Spinal cord (tissue), 10 donors: Measurements from ENCODE around the gene FPGS. TPM values are rescaled to one million over a fixed set of nuclear protein-coding genes. Genes with fewer than 3 reads are reported as not detected.
A peak's percentile ranks its signal among the peaks of the same experiment; 100 is the strongest.

ENCODE experiments used
- DNase-seq, 6 donors: peaks; one replicate each; pipeline versions ENCODE4 v3.0.0 to v3.0.0-alpha.2; 2013 to 2015; ENCODE audit warnings: low spot score in 6 of 6, low read depth in 4 of 6
- H3K27ac ChIP-seq: one replicate; pipeline ENCODE4 v1.5.1; 2013; ENCODE audit warnings: low read depth, low read length, control low read depth
- H3K27me3 ChIP-seq: one replicate; pipeline ENCODE4 v1.6.1; 2013; ENCODE audit warnings: low read length; ENCODE audit not compliant: control insufficient read depth, insufficient read depth
- H3K36me3 ChIP-seq: one replicate; pipeline ENCODE4 v1.6.1; 2013; ENCODE audit warnings: low read length; ENCODE audit not compliant: control insufficient read depth, insufficient read depth
- H3K4me1 ChIP-seq: one replicate; pipeline ENCODE4 v1.6.1; 2013; ENCODE audit warnings: low read length; ENCODE audit not compliant: control insufficient read depth, insufficient read depth
- H3K4me3 ChIP-seq: one replicate; pipeline ENCODE4 v1.5.1; 2013; ENCODE audit warnings: low read depth, low read length, control low read depth
- H3K9me3 ChIP-seq: one replicate; pipeline ENCODE4 v1.6.1; 2013; ENCODE audit warnings: low read length; ENCODE audit not compliant: control insufficient read depth, insufficient read depth
- WGBS: methylation state at CpG from one replicate; pipeline ENCODE4 v1.1.5; 2013; ENCODE audit warnings: missing lambda C conversion rate; ENCODE audit not compliant: insufficient coverage; 5-methylcytosine and 5-hydroxymethylcytosine counted together
- polyA plus RNA-seq, 2 donors: library from polyadenylated mRNA; unstranded; fragments of 120-200 nt; gene quantifications; one replicate each; pipeline ENCODE4 v1.2.1, GENCODE V29; 2013; ENCODE audit not compliant: insufficient read length in 2 of 2
- total RNA-seq, 2 donors: library from RNA; depleted of rRNA in 1 of 2; stranded (reverse); fragments of 120-200 nt in 1 of 2; fragments of >200 nt in 1 of 2; gene quantifications; one replicate each; pipeline versions ENCODE4 v1.2.3 to v1.2.4, GENCODE V29; 2013 to 2014
- donor health status: healthy.

The FPGS gene
- total and polyA plus RNA-seq, 4 donors, result 17.8 to 50.1 (median 37.9) TPM

DNA sequence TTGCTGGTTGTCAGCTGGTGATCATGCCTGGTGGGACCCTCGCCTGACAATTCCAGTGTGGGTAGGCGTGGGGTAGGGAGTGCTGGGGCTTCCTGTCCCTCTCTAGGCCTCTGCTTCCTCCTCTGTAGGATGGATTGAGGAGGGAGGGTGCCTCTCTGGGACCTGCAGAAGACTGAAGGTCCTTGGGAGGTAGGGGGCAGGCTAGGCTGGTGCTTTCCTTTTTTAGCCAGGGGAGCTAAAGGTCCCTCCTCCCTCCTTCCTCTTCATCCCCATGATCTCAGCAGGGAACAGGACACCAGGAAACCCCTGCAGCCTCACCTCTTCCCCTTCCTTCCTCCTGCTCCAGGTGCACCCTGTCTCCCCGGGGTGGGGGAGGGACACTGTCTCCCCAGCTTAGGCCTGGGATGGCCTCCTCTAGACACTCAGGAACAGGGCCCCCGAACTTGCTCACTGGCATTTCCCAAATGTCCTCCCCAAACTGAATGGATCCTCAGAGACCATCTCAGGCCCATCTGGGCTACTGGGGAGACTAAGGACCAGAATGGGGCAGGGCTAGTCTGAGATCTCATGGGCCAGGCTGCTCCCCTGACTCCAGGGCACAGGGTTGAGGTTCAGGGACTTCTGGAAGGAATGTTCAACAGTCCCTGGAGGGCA, 32.6 kb upstream of the FPGS start:
- DNase-seq, result no peak
- H3K27me3 ChIP-seq, result peaks cover 8% of the 10 kb centered on the region
- WGBS, result 100% methylated on average over 2 of the region's 4 CpGs
- H3K36me3 ChIP-seq, result no peaks in the 10 kb centered on the region
- peaks cover 47% of the 10 kb centered on the region for H3K4me1 ChIP-seq
- no peaks in the 10 kb centered on the region for H3K9me3 ChIP-seq
- H3K4me3 ChIP-seq, result peak overlapping the region; percentile 63
- peak overlapping the region; percentile 47 for H3K27ac ChIP-seq

DNA sequence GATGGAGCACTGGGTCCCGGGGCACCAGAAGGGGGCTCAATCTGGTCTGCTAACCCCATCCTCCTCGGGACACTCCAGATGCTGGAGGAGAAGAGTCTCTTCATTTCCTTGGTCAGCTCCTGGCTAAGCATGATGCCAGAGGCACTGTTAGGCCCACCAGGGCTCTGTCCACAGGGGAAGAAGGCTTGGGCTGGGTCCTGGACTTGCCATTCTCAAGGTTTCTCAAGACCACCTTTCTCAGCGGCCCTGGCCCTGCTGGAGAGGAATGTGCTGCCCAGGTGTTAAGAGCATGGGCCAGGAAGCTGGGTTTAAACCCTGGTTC, 32.1 kb upstream of the FPGS start:
- H3K36me3 ChIP-seq, result no peaks in the 10 kb centered on the region
- peaks cover 8% of the 10 kb centered on the region for H3K27me3 ChIP-seq
- peak overlapping the region; percentile 63 for H3K4me3 ChIP-seq
- peaks cover 47% of the 10 kb centered on the region for H3K4me1 ChIP-seq
- DNase-seq, result no peak
- peak overlapping the region; percentile 47 for H3K27ac ChIP-seq
- 60% methylated on average over 1 of the region's 3 CpGs for WGBS
- no peaks in the 10 kb centered on the region for H3K9me3 ChIP-seq

DNA sequence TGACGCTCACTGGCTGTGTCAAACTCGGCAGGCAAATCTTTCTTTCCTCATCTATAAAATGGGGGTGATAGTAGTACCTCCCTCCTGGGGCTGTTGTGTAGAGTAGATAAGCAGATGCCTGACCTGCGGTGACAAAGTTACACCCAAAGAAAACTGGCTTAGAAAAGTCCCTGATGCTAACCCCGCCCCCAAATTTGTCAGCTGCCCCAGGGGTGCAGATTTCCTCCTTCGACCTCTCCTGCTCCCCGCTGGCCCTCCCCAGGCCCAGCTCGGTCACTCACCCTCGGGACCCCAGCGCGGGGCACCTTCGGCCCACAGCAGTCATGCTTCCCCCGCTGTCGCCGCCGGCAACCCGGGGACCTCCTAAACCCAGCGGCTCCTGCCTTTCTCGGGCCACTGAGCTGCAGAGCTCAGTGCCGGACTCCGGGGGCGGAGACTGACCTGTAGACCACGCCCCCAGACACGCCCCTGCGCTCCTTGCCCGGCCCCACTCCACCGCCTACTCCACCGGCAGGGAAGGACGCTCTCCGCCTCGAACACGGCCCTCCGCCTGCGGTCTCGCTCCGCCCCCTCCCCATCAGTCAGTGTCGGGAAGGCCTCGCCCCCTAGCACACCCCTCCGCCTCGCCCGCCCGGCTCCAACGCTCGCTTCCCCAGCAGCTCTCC, 31.6 kb upstream of the FPGS start:
- peaks cover 45% of the 10 kb centered on the region for H3K4me1 ChIP-seq
- peak in 5 of 6 donors; percentile 72 to 99 (median 88) for DNase-seq
- peaks cover 8% of the 10 kb centered on the region for H3K27me3 ChIP-seq
- WGBS, result under 1% methylated on average over 41 of the region's 43 CpGs
- no peaks in the 10 kb centered on the region for H3K36me3 ChIP-seq
- peak overlapping the region; percentile 63 for H3K4me3 ChIP-seq
- no peaks in the 10 kb centered on the region for H3K9me3 ChIP-seq
- peak overlapping the region; percentile 47 for H3K27ac ChIP-seq

DNA sequence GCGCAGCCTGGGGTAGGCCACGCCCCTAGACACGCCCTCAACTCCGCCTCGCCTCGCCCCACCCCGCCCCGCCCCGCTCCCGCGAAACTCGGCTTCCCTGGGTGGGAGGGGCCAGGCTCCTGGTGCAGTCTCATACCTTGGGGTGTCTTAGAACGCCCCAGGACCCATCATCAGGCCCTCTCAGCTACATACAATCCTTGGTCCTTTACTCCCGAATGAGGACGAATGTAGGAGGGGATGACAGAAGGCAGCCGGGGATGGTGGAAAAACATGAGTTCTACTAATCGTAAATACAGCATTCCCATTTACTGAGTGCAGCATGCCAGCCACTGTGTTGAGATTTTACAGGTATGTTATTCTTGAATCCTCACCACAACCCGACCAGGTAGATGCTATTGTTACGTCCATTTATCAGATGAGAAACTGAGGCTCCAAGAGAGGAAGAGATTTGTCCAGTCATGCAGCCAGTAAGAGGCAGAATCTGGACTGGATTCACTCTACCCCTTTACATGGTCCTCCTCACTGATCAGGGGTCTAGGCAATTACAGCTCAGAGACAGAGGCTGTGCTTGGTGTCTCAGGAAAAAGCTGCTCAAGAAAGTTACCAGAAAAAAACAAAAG, 31.0 kb upstream of the FPGS start:
- 0% methylated on average over 5 of the region's 19 CpGs for WGBS
- H3K4me1 ChIP-seq, result peaks cover 49% of the 10 kb centered on the region
- peaks cover 11% of the 10 kb centered on the region for H3K27me3 ChIP-seq
- H3K27ac ChIP-seq, result peak overlapping the region; percentile 15
- H3K9me3 ChIP-seq, result no peaks in the 10 kb centered on the region
- H3K36me3 ChIP-seq, result no peaks in the 10 kb centered on the region
- no peak for DNase-seq
- H3K4me3 ChIP-seq, result peak overlapping the region; percentile 63

DNA sequence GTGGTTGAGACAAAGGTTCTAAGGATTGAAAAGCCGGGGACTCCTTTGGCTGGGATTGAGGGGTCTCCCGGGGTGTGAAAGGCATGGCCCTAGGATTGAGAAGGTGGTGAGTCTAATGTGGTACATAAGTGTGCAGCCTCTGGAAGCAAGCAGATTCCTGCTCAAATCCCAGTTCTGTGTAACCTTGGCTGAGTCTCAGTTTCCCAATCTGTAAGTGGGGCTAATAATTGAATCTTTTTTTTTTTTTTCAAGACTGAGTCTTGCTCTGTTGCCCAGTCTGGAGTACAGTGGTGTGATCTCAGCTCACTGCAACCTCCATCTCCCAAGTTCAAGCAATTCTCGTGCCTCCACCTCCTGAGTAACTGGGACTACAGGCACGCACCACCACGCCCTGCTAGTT, 30.1 kb upstream of the FPGS start:
- no peak for DNase-seq
- WGBS, result 92% methylated on average over 2 of the region's 5 CpGs
- peaks cover 47% of the 10 kb centered on the region for H3K4me1 ChIP-seq
- H3K27ac ChIP-seq, result no peak overlapping the region
- H3K4me3 ChIP-seq, result no peak overlapping the region
- no peaks in the 10 kb centered on the region for H3K9me3 ChIP-seq
- no peaks in the 10 kb centered on the region for H3K36me3 ChIP-seq
- H3K27me3 ChIP-seq, result peaks cover 11% of the 10 kb centered on the region

DNA sequence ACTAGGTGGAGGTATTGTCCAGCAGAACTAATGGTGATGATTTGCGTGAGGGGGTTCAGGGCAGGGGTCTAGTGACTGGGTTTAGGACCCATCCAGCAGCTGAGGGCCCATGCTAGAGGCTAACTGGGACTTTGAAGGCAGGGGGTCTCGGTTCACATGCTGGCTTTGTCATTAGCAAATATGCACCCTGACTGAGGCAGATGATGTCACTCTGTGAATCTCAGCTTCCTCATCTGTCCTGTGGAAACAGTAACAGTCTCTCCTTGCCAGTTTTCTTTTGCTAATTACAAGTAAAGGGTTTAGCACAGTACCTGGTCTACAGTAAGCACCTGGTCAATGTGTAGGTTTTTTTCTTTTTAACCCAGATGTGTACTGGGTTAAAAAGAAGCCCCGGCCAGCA, 29.4 kb upstream of the FPGS start:
- Histone ChIP-seq H3K9me3 (no peaks in the 10 kb centered on the region), H3K4me3 (no peak overlapping the region), H3K27me3 (peaks cover 11% of the 10 kb centered on the region), H3K36me3 (no peaks in the 10 kb centered on the region), H3K27ac (no peak overlapping the region), H3K4me1 (peaks cover 42% of the 10 kb centered on the region)
- 82% methylated on average over 3 of the region's 3 CpGs for WGBS
- DNase-seq, result no peak

DNA sequence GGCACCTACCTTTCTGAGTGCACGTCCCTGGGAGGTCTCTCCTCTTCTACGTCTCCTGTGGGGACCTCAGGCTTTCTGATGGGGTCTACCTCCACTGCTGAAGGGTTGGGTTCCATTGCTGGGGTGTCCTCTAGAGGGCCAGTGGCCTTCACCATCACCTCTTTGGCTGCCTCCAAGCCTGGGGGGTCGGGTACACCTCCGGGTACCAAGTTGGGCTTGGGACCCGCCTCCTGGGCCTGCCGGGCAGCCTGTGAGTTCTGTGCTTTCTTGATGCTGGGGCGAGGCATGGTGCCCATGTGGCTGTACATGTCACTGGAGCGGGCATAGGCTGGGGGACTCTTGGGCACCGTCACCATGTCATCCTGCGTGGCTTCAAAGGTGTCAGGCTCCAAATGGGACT, 28.7 kb upstream of the FPGS start:
- WGBS, result 84% methylated on average over 10 of the region's 10 CpGs
- DNase-seq, result no peak
- no peaks in the 10 kb centered on the region for H3K9me3 ChIP-seq
- H3K4me3 ChIP-seq, result no peak overlapping the region
- peaks cover 3% of the 10 kb centered on the region for H3K36me3 ChIP-seq
- peaks cover 44% of the 10 kb centered on the region for H3K4me1 ChIP-seq
- H3K27me3 ChIP-seq, result peaks cover 14% of the 10 kb centered on the region
- no peak overlapping the region for H3K27ac ChIP-seq

DNA sequence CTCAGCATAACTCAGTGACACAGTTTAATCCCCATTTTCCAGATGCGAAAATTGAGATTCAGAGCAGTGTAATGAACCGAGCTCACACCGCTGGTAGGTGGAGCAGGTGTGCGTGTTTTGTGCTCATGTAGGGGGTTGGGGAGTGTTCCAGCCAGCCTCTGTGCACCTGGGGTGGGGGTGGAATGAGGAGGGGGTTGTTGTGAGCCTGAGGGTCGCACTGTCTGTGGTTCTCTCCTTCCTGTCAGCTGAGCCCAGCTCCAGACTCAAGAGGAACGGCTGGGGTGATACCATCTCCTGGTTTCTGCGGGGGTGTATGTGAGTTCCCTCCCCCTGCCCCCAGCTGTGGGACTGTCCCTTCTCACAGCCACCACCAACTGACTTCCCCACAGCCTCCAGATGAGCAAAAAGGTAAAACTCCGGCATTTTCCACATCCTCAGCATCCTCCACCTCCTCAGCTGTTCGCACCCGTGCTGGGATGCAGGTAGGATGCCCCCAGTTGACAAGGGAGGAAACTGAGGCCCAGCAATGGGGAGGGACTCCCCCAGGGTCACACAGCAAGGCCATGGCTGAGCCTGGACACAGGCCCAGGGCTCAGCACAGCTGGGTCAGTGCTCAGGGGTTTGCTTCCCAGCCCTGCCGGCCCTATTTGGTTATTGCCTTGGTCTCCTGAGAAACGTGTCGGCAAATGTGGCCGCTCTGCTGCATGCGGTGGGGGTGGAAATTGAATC, 26.3 kb upstream of the FPGS start:
- WGBS, result 51% methylated on average over 13 of the region's 15 CpGs
- no peak overlapping the region for H3K27ac ChIP-seq
- H3K36me3 ChIP-seq, result peaks cover 3% of the 10 kb centered on the region
- H3K9me3 ChIP-seq, result no peaks in the 10 kb centered on the region
- H3K4me1 ChIP-seq, result peaks cover 46% of the 10 kb centered on the region
- peak in 1 of 6 donors; percentile 78 for DNase-seq
- peaks cover 6% of the 10 kb centered on the region for H3K27me3 ChIP-seq
- H3K4me3 ChIP-seq, result peak overlapping the region; percentile 29

DNA sequence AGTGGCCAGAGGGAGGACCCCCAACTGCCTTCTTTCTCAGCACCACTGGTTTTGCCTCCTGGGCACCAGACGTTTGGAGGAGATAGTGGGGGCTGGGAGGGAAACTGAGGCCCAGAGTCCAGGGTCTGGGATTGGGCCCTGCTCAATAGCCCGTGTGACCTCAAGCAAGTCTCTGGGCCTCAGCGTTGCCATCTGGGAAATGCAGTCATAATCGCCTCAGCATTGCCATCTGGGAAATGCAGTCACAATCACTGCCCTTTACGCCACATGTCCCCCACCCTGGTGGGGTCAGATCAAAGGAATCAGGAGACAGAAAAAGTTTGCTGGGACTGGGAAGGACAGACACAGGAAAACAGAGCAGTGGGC, 25.8 kb upstream of the FPGS start:
- Histone ChIP-seq H3K9me3 (no peaks in the 10 kb centered on the region), H3K4me1 (peaks cover 43% of the 10 kb centered on the region), H3K4me3 (peak overlapping the region; percentile 29), H3K27me3 (peaks cover 6% of the 10 kb centered on the region), H3K36me3 (peaks cover 3% of the 10 kb centered on the region), H3K27ac (no peak overlapping the region)
- no peak for DNase-seq
- WGBS, result 86% methylated on average over 5 of the region's 5 CpGs
